GM18873 (cell line): ENCODE measurements around the gene ATP2C1.
"Not testable (repeated sequence)": the region's sequence is repeated elsewhere in the genome, so short reads cannot be mapped to it uniquely, and the experiment has no call there.

ENCODE experiments used
- ATAC-seq: cut with Tn5 transposase; IDR thresholded peaks from one replicate; pipeline ENCODE4 v1.9.1; 2021; ENCODE audit warnings: mild to moderate bottlenecking, moderate library complexity, moderate number of reproducible peaks; ENCODE audit not compliant: unreplicated experiment, low FRiP score

The ATP2C1 gene

GRCh38 chr3:130972592-130972991 lies 78.7 kb downstream of the ATP2C1 start:
- ATAC-seq: not testable (repeated sequence)

- ATAC-seq: no peak
Measured at GRCh38 chr3:130973406-130973805, 79.5 kb downstream of the ATP2C1 start.

GRCh38 chr3:130974201-130974600 lies 80.3 kb downstream of the ATP2C1 start:
- ATAC-seq: no peak

GRCh38 chr3:130975251-130975650 lies 81.4 kb downstream of the ATP2C1 start:
- no peak for ATAC-seq

- ATAC-seq: no peak
Measured at GRCh38 chr3:130976706-130977105, 82.8 kb downstream of the ATP2C1 start.

- ATAC-seq: no peak
Measured at GRCh38 chr3:130979117-130979516, 85.2 kb downstream of the ATP2C1 start.

GRCh38 chr3:130981469-130981868 lies 87.6 kb downstream of the ATP2C1 start:
- no peak for ATAC-seq

GRCh38 chr3:130990282-130990681 lies 96.4 kb downstream of the ATP2C1 start:
- ATAC-seq: no peak

- no peak for ATAC-seq
Measured at GRCh38 chr3:130991126-130991525, 97.2 kb downstream of the ATP2C1 start.

GRCh38 chr3:130992344-130992743 lies 98.5 kb downstream of the ATP2C1 start:
- ATAC-seq: no peak

GRCh38 chr3:130997289-130997688 lies 103.4 kb downstream of the ATP2C1 start:
- no peak for ATAC-seq

GRCh38 chr3:131001071-131001470 lies 107.2 kb downstream of the ATP2C1 start:
- no peak for ATAC-seq

GRCh38 chr3:131004603-131005002 lies 110.7 kb downstream of the ATP2C1 start:
- no peak for ATAC-seq

GRCh38 chr3:131007256-131007655 lies 113.4 kb downstream of the ATP2C1 start:
- no peak for ATAC-seq

- ATAC-seq: no peak
Measured at GRCh38 chr3:131007782-131008181, 113.9 kb downstream of the ATP2C1 start.

- ATAC-seq: no peak
Measured at GRCh38 chr3:131008326-131008725, 114.4 kb downstream of the ATP2C1 start.

- no peak for ATAC-seq
Measured at GRCh38 chr3:131009698-131010097, 115.8 kb downstream of the ATP2C1 start.

- no peak for ATAC-seq
Measured at GRCh38 chr3:131018970-131019369, 125.1 kb downstream of the ATP2C1 start.

- no peak for ATAC-seq
Measured at GRCh38 chr3:131020122-131020693, 126.3 kb downstream of the ATP2C1 start.

GRCh38 chr3:131025539-131025938 lies 131.7 kb downstream of the ATP2C1 start:
- ATAC-seq: no peak

GRCh38 chr3:131026321-131027151 lies 132.7 kb downstream of the ATP2C1 start, which contains the start of the genes ASTE1 and NEK11:
Gene ASTE1, minus strand, starts transcription at chr3:131026825. Its CDS starts 1,519 bp downstream, at chr3:131025306.
Gene NEK11, plus strand, starts transcription at chr3:131026877. Its CDS starts 2,832 bp downstream, at chr3:131029709.
- ATAC-seq: peak; percentile 95

- no peak for ATAC-seq
Measured at GRCh38 chr3:131028844-131029243, 135.0 kb downstream of the ATP2C1 start.
